Fibroblast of skin of scalp (primary cell): ENCODE data around the gene ARHGAP32.

Experiments
- DNase-seq: peaks from one replicate; pipeline ENCODE4 v3.0.0-alpha.2; 2013

Gene ARHGAP32

GRCh38 chr11:128949791-128950454, 242.2 kb downstream of the ARHGAP32 start:
- DNase-seq, result no peak

- DNase-seq, result no peak
These were observed 243.5 kb downstream of the ARHGAP32 start for GRCh38 chr11:128948583-128948982.

- DNase-seq, result no peak
These were observed 244.4 kb downstream of the ARHGAP32 start for GRCh38 chr11:128947773-128948172.

GRCh38 chr11:128946648-128947047, 245.5 kb downstream of the ARHGAP32 start:
- no peak for DNase-seq

- no peak for DNase-seq
These were observed 248.6 kb downstream of the ARHGAP32 start for GRCh38 chr11:128943428-128943976.

- DNase-seq, result no peak
These were observed 249.2 kb downstream of the ARHGAP32 start, which contains the start of gene TP53AIP1 for GRCh38 chr11:128942817-128943427. TP53AIP1 (minus strand) TSS chr11:128942871; CDS start chr11:128937818, 5,053 bp downstream.

- no peak for DNase-seq
These were observed 249.9 kb downstream of the ARHGAP32 start for GRCh38 chr11:128942272-128942612.

GRCh38 chr11:128941573-128942271, 250.4 kb downstream of the ARHGAP32 start:
- no peak for DNase-seq

- no peak for DNase-seq
These were observed 251.0 kb downstream of the ARHGAP32 start for GRCh38 chr11:128941110-128941509.

- no peak for DNase-seq
These were observed 251.5 kb downstream of the ARHGAP32 start for GRCh38 chr11:128940603-128941002.

GRCh38 chr11:128940156-128940555, 252.0 kb downstream of the ARHGAP32 start:
- no peak for DNase-seq

- no peak for DNase-seq
These were observed 252.5 kb downstream of the ARHGAP32 start for GRCh38 chr11:128939591-128939990.

- DNase-seq, result no peak
These were observed 253.8 kb downstream of the ARHGAP32 start for GRCh38 chr11:128938156-128938885.

- DNase-seq, result no peak
These were observed 254.6 kb downstream of the ARHGAP32 start for GRCh38 chr11:128937480-128937879.

- DNase-seq, result no peak
These were observed 255.4 kb downstream of the ARHGAP32 start for GRCh38 chr11:128936606-128937251.

GRCh38 chr11:128934926-128935325, 257.2 kb downstream of the ARHGAP32 start:
- no peak for DNase-seq

GRCh38 chr11:128934351-128934750, 257.8 kb downstream of the ARHGAP32 start:
- DNase-seq, result no peak

- no peak for DNase-seq
These were observed 258.5 kb downstream of the ARHGAP32 start for GRCh38 chr11:128933481-128934178.

- no peak for DNase-seq
These were observed 260.5 kb downstream of the ARHGAP32 start for GRCh38 chr11:128931668-128932067.

GRCh38 chr11:128931066-128931465, 261.1 kb downstream of the ARHGAP32 start:
- no peak for DNase-seq

GRCh38 chr11:128929991-128930390, 262.1 kb downstream of the ARHGAP32 start:
- peak; percentile 50 for DNase-seq

- DNase-seq, result no peak
These were observed 262.7 kb downstream of the ARHGAP32 start for GRCh38 chr11:128929468-128929867.
